ENCODE results near the gene SNRNP35.
"Not testable (repeated sequence)": the region's sequence is repeated elsewhere in the genome, so short reads cannot be mapped to it uniquely, and the experiment has no call there.

Gene SNRNP35, protein sequence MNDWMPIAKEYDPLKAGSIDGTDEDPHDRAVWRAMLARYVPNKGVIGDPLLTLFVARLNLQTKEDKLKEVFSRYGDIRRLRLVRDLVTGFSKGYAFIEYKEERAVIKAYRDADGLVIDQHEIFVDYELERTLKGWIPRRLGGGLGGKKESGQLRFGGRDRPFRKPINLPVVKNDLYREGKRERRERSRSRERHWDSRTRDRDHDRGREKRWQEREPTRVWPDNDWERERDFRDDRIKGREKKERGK

DNA sequence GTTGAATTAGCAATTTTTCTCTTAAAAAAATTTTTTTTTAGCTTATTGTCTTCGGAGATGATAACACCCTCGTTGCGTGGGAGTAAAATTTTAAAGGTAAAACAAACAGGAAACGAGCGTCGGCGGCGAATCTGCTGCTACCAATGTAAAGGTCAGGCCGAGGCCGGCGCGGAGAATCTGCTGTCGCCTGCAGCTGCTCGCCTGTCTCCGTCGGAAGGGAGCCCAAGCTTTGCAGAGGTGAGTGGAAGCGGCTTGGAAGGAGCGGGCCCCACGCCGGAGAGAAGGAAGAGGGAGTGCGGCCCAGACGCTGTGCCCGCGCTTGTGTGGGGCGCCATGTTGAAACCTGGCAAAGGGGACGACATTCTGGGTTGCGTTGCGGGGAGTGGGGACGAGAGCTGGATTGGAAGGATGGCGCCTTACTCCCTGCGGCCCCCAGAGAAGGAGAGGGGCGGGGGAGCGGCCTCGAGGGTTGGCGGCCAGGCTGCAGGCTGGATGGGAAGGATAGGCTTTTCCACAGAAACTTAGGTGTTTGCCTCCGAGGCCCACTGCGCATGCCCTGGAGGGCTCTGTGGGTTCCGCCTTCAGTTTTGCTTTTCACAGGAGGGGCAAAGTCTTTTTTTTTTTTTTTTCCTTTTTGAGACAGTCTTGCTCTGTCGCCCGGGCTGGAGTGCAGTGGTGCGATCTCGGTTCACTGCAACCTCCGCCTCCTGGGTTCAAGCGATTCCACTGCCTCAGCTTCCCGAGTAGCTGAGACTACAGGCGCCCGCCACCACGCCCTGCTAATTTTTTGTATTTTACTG lies at the start of gene SNRNP35:
Gene SNRNP35 (plus strand): TSS at position 160 of the 800 bp plus-strand sequence. CDS start 7,402 bp downstream, outside the sequence.
- DNase-seq (ENCODE audit: low read depth, low spot score), result peak; percentile 80

DNA sequence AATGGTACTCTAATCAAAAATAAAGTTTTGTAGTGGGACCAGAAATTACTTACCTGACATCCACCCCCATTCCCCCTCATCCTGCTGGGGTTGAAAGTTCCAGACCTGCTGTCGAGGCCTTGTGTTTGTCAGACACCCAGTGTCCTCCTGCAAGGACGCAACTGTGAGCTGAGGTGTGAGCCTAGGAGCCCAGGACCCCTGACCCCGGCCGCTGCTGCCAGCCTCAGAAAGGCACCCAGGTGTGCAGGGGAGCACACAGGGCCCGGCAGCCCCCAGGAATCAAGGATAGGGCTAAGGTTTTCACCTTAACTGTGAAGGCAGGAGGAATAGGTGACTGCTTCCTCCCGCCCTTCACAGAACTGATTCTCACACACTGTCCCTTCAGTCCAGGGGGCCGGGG lies 49.3 kb upstream of the SNRNP35 start:
- not testable (repeated sequence) for DNase-seq (ENCODE audit: low read depth, low spot score)

DNA sequence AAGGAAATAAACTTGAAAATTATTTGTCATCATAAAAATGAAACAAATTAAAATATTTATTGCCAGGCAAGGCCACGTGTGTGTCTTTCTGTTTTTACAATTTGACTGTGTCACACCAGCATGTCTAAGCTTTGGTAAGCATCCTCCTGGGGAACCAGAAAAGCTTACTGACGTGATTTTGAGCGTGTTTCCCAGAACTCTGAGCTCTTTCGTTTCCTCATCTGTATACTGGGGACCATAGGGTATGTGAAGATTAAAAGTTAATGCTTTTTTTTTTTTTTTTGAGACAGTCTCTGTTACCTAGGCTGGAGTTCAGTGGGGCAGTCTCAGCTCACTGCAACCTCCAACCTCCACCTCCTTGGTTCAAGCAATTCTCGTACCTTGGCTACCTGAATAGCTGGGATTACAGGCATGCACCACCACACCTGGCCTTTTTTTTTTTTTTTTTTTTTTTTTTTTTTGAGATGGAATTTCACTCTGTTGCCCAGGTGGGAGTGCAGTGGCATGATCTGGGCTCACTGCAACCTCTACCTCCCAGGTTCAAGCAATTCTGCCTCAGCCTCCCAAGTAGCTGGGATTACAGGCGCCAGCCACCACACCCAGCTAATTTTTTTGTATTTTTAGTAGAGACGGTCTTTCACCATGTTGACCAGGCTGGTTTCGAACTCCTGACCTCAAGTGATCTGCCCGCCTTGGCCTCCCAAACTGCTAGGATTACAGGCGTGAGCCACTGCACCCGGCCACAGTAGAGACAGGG lies 48.5 kb upstream of the SNRNP35 start:
- DNase-seq (ENCODE audit: low read depth, low spot score), result not testable (repeated sequence)

DNA sequence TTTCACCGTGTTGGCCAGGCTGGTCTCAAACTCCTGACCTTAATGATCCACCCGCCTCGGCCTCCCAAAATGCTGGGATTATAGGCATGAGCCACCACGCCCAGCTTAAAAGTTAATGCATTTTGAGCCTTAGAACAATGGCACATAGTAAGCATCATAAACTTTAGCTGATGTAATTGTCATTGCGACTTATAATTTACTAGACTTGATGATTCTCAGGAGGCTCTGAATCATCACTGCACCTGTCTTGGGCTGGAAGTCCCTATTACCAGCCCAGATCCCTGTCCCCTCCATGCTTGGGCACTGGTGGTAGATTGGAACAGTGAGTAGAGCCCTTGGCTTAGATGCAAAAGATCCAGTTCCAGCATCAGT lies 47.9 kb upstream of the SNRNP35 start:
- DNase-seq (ENCODE audit: low read depth, low spot score), result no peak

DNA sequence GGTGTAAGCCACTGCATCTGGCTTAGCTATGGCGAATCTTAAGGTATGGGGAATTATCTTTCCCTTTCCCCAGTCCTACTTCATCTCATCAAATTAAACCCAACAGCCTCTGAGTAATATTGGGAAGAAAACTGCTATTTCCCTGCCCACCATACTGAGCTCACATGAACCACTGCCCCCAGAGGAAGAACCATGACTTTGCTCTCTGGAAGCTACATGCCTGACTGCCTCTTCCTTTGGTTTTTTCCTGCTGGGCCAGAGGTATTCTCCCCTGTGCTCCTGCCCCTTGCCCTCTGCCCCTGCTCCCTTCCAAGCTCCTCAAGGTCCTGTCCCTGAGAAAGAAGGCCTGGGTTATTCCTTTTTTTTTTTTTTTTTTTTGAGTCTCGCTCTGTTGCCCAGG lies 36.6 kb upstream of the SNRNP35 start:
- DNase-seq (ENCODE audit: low read depth, low spot score), result no peak

DNA sequence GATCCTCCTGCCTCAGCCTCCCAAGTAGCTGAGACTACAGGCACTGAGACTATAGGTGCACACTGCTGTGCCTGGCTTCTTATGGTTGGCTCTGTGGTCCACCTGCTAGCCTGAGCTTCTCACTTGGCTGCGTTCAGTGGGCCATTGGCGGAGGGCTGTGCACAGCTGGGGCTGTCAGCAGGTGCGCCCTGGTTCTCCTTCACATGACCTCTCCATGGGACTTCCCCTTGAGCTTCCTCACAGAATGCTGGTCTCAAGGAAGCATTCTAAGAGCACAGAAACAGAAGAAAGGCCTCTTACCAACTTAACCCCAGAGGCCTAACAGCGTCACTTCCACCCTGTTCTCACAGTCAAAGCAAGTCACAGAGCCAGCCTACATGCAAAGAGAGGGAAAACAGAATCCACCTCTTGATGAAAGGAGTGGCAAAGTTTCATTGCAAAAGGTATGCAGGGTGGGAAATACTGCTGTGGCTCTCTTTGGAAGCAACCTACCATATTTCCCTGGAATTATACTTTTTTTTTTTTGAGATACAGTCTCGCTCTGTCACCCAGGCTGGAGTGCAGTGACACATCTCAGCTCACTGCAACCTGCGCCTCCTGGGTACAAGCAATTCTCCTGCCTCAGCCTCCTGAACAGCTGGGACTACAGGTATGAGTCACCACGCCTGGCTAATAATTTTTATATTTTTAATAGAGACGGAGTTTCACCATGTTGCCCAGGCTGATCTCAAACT lies 30.7 kb upstream of the SNRNP35 start:
- no peak for DNase-seq (ENCODE audit: low read depth, low spot score)

DNA sequence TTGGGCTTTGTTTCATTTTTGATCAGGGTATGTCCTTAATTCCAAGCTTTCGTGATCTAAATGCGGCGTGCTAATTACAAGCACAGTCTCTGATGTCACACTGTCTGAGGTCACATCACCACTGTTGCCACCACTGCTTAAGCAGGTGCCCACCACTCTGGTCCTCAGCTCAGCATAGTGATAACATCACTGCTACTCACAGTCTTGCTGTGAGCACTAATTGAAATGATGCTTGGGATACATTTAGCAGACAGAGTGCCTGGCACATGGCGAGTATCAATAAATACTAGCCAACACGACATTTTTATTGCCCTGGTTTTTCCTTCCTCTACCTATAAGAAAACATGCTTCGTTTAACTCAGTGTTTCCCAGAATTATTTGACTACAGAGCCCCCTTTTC lies 29.3 kb upstream of the SNRNP35 start:
- no peak for DNase-seq (ENCODE audit: low read depth, low spot score)

DNA sequence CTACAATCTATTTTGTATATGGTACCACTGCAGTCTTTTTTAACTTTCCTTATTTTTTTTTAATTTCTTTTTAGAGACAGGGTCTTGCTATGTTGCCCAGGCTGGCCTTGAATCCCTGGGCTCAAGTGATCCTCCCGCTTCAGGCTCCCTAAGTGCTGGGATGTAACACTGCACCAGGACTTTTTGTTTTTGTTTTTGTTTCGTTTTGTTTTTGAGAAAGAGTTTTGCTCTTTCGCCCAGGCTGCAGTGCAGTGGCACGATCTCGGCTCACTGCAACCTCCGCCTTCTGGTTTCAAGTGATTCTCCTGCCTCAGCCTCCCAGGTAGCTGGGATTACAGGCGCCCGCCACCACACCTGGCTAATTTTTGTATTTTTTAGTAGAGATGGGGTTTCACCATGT lies 28.8 kb upstream of the SNRNP35 start:
- not testable (repeated sequence) for DNase-seq (ENCODE audit: low read depth, low spot score)

DNA sequence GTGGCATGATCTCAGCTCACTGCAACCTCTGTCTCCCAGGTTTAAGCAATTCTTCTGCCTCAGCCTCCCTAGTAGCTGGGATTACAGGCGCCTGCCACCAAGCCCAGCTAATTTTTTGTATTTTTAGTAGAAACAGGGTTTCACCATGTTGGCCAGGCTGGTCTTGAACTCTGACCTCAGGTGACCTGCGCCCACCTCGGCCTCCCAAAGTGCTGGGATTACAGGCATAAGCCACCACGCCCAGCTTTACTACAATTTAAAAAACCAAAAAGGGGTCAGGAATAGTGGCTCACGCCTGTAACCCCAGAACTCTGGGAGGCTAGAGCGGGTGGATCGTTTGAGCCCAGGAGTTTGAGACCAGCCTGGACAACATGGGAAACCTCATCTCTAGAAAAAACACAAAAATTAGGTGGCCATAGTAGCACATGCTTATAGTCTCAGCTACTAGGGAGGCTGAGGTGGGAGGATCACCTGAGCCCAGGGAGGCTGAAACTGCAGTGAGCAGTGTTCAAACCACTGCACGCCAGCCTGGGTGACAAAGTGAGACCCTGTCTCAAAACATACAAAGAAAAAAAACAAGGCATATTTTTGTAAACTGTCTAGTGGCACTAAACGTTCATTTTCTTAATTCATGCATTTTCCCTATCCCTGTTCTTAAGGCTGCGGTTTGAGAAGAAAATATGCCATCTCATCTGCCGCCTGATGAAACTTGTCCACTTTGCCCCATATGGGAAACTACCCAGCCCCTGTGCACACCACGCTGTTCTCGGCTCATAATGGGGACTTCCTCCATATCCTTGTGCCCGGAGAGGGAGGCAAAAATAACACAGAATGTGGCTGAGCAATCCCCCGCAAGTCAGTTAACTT lies 25.8 kb upstream of the SNRNP35 start:
- DNase-seq (ENCODE audit: low read depth, low spot score), result not testable (repeated sequence)

DNA sequence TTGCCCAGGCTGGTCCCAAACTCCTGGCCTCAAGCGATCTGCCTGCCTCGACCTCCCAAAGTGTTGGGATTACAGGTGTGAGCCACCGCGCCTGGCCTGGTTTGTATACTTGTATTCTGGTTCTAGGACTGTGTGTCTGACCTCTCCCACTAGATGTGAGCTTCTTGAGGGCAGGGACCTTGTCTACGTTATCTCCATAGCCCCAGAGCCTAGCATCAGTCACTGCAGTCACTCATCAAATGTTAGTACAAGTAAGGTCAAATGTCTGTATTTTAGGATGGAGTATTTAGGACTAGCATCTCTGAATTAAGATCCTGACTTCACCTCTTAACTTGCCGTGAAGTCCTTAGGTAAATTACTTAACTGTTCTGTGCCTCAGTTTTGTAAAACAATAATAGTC lies 24.3 kb upstream of the SNRNP35 start:
- DNase-seq (ENCODE audit: low read depth, low spot score), result no peak

DNA sequence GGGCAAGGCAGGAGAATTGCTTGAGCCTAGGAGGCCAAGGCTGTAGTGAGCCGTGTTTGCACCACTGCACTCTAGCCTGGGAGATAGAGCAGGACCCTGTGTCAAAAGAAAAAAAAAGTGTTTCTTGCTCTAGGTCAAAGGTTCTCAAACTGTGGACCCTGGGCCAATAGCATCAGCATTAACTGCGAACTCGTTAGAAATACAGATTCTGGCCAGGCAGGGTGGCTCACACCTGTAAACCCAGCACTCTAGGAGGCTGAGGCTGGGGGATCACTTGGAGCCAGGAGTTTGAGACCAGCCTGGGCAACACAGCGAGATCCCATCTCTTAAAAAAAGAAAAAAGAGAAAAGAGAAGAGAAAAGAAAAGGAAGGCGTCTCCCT lies 22.3 kb upstream of the SNRNP35 start:
- no peak for DNase-seq (ENCODE audit: low read depth, low spot score)

DNA sequence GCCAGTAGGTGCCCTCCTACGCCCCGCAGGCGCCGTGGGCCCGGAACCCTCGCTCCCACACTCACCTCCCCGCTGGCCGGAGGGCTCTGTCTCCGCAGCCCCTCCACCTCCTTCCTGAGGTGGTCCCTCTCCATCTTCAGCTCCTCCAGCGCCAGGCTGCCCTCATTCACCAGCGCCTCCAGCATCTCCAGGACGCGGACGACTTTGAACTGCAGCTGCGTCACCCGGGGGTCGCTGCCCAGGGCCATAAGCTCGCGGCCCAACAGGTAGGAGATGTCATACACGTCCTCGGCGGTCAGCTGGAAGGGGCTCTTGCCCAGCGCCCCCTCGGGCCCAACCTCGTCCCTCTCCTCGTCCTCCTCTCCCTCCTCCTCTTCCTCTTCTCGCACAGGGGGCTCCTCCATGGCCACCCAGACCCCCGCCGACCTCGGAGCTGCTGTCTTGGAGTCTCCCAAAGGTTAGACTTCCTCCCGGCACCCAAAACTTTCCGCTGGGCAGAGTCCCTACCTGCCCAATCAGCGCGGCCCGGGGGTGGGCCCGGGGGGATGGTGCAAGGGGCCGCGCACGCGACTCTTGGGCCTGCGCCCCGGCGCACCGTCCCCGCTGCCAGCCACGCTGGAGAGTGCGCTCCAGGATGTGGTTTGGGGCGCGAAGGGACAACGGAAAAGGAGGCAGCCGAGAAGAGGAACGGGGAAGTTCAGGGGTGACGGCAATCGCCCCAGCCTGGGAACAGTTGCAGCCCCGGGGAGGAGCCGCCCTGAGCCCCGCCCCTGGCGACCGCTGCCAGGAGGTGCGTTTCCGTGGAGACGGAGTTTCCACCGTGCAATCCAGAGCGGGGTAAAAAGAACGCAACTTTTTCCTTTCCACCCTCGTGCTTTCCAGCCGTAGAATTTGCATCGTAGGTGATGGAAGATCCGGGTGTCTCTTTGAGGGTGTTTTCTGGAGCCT lies 21.6 kb upstream of the SNRNP35 start, which contains the start of gene RILPL2:
Gene RILPL2 (minus strand): TSS at position 668 of the 948 bp plus-strand sequence. CDS start 264 bp downstream, at position 404.
- peak; percentile 68 for DNase-seq (ENCODE audit: low read depth, low spot score)

DNA sequence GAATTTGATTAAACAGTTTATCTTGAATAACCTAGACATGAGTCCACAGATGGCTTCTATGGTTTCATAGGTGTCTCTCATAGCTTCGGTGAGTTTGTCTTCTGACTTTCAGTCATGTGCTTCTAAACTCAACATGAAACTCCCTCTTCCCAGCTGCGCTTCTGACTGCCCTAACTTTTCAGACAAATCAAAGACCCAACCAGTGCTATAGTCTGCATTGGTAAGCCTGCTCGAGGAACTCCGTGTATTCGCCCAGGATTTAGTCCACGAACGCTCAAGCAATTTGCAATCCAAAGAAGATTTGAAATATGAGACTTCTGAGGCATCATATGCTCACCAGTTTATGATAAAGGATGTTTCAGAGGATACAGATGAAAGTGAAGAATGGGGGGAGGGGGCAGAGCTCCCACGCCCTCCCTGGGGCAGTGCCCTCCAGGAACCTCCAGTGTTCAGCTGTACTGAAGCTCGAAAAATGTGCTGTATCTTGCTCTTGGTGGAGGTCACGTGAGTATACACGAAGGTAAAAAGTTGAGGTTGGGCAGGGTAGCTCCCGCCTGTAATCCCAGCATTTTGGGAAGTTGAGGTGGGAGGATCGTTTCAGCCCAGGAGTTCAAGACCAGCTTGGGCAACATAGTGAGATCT lies 16.3 kb upstream of the SNRNP35 start:
- no peak for DNase-seq (ENCODE audit: low read depth, low spot score)

DNA sequence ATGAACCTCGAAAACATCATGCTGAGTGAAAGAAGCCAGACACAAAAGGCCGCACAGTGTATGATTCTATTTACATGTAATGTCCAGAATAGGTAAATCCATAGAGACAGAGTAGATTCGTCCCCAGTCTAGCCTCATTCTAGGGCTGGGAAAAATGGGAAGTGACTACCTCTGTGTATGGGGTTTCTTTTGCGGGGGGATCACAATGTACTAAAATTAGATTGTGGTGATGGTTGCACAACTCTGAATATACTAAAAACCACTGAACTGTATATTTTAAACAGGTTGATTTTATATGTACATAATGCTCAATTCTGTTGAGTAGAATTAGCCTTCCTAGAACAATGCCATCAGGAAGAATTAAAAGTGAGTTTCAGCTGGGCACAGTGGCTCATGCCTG lies 15.2 kb upstream of the SNRNP35 start:
- DNase-seq (ENCODE audit: low read depth, low spot score), result no peak

DNA sequence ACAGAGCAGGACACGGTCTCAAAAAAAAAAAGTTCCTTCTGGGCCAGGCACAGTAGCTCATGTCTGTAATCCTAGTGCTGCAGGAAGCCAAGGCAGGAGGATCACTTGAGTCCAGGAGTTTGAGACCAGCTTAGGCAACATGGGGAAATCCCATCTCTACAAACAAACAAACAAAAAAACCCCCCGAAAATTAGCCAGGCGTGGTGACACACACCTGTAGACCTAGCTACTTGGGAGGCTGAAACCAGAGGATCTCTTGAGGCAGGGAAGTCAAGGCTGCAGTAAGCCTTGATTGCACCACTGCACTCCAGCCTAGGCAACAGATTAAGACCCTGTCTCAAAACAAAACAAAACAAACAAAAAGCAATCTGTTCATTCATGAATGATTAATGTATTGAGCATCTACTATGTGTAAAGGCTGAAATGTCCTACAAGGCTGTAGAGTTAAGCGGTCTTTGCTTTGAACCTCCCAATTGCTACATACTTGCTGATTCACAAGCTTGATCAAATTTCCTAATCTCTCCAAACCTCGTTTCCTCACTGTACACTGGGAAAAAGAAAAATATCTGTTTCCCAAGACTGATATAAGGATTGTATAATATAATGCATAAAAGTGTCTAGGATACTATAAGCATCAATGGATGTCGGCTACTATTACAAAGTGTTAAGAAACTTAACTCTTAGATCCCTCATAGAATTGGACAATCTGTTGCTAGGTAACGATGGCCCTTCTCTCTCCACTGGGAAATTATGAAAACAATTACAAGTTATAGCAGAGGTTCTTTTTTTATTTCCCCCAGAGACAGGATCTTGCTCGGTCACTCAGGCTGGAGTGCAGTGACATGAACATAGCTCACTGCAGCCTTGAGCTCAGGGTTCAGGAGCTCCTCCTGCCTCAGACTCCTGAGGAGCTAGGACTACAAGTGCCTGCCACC lies 13.6 kb upstream of the SNRNP35 start:
- DNase-seq (ENCODE audit: low read depth, low spot score), result no peak

DNA sequence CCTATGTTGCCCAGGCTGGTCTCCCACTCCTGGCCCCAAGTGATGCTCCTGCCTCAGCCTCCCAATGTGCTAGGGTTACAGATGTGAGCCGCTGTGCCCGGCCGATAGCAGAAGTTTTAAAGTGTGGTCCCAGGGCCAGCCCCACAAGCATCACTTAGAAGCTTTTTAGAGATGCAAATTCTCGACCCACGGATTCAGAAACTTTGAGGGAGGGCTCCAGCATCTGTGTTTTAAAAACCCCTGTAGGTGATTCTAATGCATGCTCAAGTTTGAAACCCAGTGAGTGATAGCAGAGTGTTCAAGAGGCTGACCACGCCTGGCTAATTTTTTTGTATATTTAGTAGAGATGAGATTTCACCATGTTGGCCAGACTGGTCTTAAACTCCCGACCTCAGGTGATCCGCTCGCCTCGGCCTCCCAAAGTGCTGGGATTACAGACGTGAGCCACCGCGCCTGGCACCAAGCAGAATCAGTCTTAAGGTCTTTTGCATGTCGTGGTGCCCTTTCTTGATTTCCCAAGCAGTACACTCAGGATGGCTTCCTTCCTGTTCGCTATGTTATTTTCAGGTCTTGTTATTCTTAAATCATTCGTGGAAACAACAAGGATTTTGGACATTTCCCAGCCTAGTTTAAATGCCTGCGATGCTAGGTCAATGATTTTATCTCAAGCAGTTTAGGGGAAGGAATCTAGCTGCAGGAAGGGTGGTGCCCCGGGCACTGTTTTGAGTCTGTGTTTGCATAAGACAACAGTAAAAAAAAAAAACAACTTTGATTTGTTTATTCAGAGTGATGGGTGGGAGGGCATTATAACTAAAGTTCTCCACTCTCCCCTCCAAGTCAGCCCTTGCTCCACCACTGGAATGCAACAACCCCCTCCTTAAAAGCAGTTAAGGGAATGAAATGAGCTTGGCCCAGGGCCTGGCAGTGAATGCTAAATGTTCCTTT lies 12.3 kb upstream of the SNRNP35 start:
- no peak for DNase-seq (ENCODE audit: low read depth, low spot score)

DNA sequence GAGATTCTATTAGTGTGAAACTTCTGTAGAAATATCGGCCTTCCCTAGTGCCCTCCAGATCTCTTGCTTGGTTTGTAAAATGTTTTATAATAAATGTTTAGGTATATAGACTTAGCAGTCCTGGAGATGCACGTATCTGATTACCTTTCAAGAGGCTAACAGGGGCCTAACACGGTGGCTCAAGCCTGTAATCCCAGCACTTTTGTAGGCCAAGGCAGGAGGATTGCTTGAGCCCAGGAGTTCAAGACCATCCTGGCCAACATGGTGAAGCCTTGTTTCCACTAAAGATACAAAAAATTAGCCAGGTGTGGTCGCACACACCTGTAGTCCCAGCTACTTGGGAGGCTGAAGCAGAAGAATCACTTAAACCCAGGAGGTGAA lies 11.6 kb upstream of the SNRNP35 start:
- DNase-seq (ENCODE audit: low read depth, low spot score), result no peak

All from activated CD4-positive, CD25-positive, alpha-beta regulatory T cell treated with anti-CD3 and anti-CD28 coated beads, Interleukin-2, amount 50 U/mL, for 16 hours (primary cell).